ENCODE results near the gene SVEP1.
"Not testable (repeated sequence)": the region's sequence is repeated elsewhere in the genome, so short reads cannot be mapped to it uniquely, and the experiment has no call there.

Gene SVEP1

DNA sequence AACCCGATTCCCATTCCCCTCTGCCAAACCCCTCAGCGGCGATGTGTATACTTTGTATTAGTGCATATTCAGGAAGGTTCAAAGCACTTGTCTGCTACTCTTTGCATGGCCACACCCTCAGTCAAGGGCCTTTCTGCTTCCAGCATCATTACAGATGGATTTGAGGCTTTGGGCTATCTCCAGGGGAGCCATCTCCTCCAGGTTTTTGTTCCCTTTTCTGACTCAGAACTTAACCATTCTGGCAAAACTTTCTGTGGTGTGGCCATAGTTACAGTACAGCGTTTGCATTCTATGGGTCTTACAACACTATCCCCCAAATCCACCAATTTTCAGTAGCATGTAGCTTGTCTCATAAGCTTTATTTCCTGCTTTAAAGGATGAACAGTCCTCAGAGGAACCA is 36.0 kb upstream of the SVEP1 start:
- no peak overlapping the region for H3K4me3 ChIP-seq (ENCODE audit: low read length)
- DNase-seq (ENCODE audit: low read depth): no peak
- TF ChIP-seq, protein P1, sequence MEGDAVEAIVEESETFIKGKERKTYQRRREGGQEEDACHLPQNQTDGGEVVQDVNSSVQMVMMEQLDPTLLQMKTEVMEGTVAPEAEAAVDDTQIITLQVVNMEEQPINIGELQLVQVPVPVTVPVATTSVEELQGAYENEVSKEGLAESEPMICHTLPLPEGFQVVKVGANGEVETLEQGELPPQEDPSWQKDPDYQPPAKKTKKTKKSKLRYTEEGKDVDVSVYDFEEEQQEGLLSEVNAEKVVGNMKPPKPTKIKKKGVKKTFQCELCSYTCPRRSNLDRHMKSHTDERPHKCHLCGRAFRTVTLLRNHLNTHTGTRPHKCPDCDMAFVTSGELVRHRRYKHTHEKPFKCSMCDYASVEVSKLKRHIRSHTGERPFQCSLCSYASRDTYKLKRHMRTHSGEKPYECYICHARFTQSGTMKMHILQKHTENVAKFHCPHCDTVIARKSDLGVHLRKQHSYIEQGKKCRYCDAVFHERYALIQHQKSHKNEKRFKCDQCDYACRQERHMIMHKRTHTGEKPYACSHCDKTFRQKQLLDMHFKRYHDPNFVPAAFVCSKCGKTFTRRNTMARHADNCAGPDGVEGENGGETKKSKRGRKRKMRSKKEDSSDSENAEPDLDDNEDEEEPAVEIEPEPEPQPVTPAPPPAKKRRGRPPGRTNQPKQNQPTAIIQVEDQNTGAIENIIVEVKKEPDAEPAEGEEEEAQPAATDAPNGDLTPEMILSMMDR (conservative IDR thresholded peaks at IDR 0.05; ENCODE audit: low read depth, low read length): no peak

DNA sequence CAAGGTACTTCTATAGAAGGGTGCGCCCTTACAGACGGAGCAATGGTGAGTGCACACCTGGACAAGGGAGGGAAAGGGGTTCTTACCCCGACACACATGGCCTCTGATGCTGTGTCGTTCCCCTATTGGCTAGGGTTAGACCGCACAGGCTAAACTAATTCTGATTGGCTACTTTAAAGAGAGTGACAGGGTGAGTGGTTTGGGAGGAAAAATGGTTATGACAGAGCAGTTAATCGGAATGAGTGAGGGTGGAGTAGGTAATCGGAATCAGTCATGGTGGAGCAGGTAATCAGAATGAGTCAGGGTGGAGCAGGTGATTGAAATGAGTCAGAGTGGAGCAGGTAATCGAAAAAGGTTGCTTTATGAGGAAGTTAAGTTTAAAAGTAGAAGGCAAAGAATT is 35.0 kb upstream of the SVEP1 start:
- DNase-seq (ENCODE audit: low read depth); H3K4me3 ChIP-seq (ENCODE audit: low read length): not testable (repeated sequence)

GRCh38 chr9:110606179-110606790 is 26.7 kb upstream of the SVEP1 start:
- no peak overlapping the region for H3K4me3 ChIP-seq (ENCODE audit: low read length)
- no peak for DNase-seq (ENCODE audit: low read depth)
- TF ChIP-seq, protein P1 (conservative IDR thresholded peaks at IDR 0.05; ENCODE audit: low read depth, low read length): no peak

DNA sequence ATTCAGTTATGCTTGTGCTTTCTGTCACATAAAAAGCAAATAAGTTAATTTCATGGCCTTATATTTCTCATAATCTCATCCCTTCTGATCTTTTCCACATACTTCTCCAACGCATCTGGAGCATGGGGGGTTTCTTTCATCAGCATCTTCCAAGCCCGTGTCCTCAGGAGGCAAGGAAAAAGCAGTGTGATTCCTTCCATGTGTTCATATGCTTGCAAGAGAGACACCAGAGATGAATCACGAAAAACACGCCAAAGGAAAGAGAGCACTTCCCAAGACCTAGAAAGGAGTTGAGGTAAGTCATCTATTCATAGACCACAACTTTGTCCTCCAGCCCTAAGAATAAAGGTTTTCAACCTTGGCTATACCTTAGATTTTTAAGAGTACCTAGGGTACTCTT is 26.0 kb upstream of the SVEP1 start:
- DNase-seq (ENCODE audit: low read depth): no peak
- TF ChIP-seq, protein P1 (conservative IDR thresholded peaks at IDR 0.05; ENCODE audit: low read depth, low read length): no peak
- H3K4me3 ChIP-seq (ENCODE audit: low read length): no peak overlapping the region

DNA sequence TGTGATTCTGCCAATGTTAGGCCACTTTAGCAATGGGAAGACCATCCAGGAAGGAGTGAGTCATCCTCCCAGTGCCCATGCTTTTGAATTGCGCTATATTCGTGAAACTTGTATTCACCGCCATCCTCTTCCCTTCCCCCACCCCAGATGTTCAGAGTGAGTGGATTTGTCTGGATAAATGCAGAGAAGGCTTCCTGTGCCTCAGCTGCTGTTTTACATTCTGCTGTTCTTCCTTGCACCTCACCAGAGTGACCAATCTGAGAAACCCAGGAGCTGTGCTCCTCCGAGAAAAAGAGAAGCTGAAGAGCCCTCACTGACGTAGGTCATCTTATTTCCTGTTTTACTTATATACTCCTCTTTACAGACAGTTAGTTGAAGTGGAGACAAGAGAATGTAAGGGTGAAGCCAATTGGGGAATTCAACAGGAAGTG is 24.6 kb upstream of the SVEP1 start:
- DNase-seq (ENCODE audit: low read depth): no peak
- H3K4me3 ChIP-seq (ENCODE audit: low read length): no peak overlapping the region
- TF ChIP-seq, protein P1 (conservative IDR thresholded peaks at IDR 0.05; ENCODE audit: low read depth, low read length): no peak

GRCh38 chr9:110602281-110602680 is 22.7 kb upstream of the SVEP1 start:
- no peak overlapping the region for H3K4me3 ChIP-seq (ENCODE audit: low read length)
- DNase-seq (ENCODE audit: low read depth): no peak
- TF ChIP-seq, protein P1 (conservative IDR thresholded peaks at IDR 0.05; ENCODE audit: low read depth, low read length): no peak

GRCh38 chr9:110601098-110601497 is 21.6 kb upstream of the SVEP1 start:
- TF ChIP-seq, protein P1 (conservative IDR thresholded peaks at IDR 0.05; ENCODE audit: low read depth, low read length): no peak

More at GRCh38 chr9:110601098-110601497, 21.6 kb upstream of the SVEP1 start:
- no peak for DNase-seq (ENCODE audit: low read depth)
- no peak overlapping the region for H3K4me3 ChIP-seq (ENCODE audit: low read length)
